Calu3 (cell line): ENCODE data around the gene GAS5. TPM values are rescaled to one million over a fixed set of nuclear protein-coding genes. Genes with fewer than 3 reads are reported as not detected.

ENCODE experiments used
- BruUV-seq: library from RNA; stranded (reverse); fragments of 400-500 nt; replicated peaks from 2 replicates; lab custom pipeline; 2021; lab: Mats Ljungman, UMichigan
- CTCF ChIA-PET: fragments of 300-600 bp; sonication (Branson Sonifier 250); formaldehyde crosslinking; loops from one replicate; lab custom pipeline; 2022; ENCODE audit warnings: antibody characterized with exemption; lab: Charles Lee
- DNase-seq: peaks from one replicate; pipeline ENCODE4 v3.0.0; 2022
- H3K27ac Mint-ChIP-seq: one replicate; pipeline ENCODE4 v1.8.0; 2022; ENCODE audit warnings: mixed read lengths; ENCODE audit not compliant: unreplicated experiment
- H3K27me3 Mint-ChIP-seq: one replicate; pipeline ENCODE4 v1.8.0; 2022; ENCODE audit warnings: mixed read lengths; ENCODE audit not compliant: unreplicated experiment
- H3K36me3 Mint-ChIP-seq: one replicate; pipeline ENCODE4 v1.8.0; 2022; ENCODE audit warnings: mild to moderate bottlenecking, moderate library complexity, mixed read lengths; ENCODE audit not compliant: insufficient read depth, unreplicated experiment
- H3K4me1 Mint-ChIP-seq: one replicate; pipeline ENCODE4 v1.8.0; 2022; ENCODE audit warnings: mild to moderate bottlenecking, low read depth, mixed read lengths; ENCODE audit not compliant: unreplicated experiment
- H3K4me3 Mint-ChIP-seq: one replicate; pipeline ENCODE4 v1.8.0; 2022; ENCODE audit warnings: mild to moderate bottlenecking, low read depth, moderate library complexity, mixed read lengths; ENCODE audit not compliant: unreplicated experiment
- H3K9me3 Mint-ChIP-seq: one replicate; pipeline ENCODE4 v1.8.0; 2022; ENCODE audit warnings: low read depth, mixed read lengths; ENCODE audit not compliant: unreplicated experiment
- intact Hi-C: fragments of 100-400 bp; cut with micrococcal nuclease; formaldehyde crosslinking; loops from one replicate; pipeline ENCODE4 v1.10.0; 2022; ENCODE audit not compliant: unreplicated experiment
- total RNA-seq: library from RNA; stranded (reverse); gene quantifications from 2 replicates; pipeline ENCODE4 v1.2.3, GENCODE V29; 2022
- TF ChIP-seq, protein P1 (sequence below): fragments of 200-600 bp; IDR thresholded peaks from one replicate; pipeline ENCODE4 v1.8.0; 2022; ENCODE audit warnings: antibody characterized with exemption; ENCODE audit not compliant: unreplicated experiment

The GAS5 gene
- total RNA-seq, 1 experiment from 2014 or later, result 367 TPM

DNA sequence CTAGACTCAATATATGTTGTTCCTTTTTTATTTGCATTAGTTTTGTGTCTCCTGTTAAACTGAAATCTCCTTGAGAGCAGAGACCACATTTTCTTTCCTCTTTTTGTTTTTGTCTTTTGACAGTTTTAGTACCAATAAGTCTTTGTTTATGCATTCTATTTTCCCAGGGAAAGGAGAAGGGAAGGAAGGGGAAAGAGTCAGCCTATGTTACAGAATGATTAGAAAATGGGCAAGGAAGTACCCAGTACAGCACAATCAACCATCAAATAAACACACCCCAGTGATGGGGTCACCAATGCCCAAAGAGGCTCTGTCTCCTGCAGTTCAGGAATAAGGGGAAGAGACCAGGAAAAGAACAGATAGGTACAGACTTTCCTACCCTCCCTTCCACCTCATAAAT is 10.5 kb upstream of the GAS5 start:
- H3K4me3 Mint-ChIP-seq, result no peak overlapping the region
- intact Hi-C loops, result no loop called here
- peaks cover 8% of the 10 kb centered on the region for H3K36me3 Mint-ChIP-seq
- no peaks in the 10 kb centered on the region for H3K4me1 Mint-ChIP-seq
- no peak for DNase-seq
- no TSS peak for BruUV-seq
- no peaks in the 10 kb centered on the region for H3K27me3 Mint-ChIP-seq
- H3K27ac Mint-ChIP-seq, result no peak overlapping the region
- no peaks in the 10 kb centered on the region for H3K9me3 Mint-ChIP-seq
- TF ChIP-seq, protein P1, sequence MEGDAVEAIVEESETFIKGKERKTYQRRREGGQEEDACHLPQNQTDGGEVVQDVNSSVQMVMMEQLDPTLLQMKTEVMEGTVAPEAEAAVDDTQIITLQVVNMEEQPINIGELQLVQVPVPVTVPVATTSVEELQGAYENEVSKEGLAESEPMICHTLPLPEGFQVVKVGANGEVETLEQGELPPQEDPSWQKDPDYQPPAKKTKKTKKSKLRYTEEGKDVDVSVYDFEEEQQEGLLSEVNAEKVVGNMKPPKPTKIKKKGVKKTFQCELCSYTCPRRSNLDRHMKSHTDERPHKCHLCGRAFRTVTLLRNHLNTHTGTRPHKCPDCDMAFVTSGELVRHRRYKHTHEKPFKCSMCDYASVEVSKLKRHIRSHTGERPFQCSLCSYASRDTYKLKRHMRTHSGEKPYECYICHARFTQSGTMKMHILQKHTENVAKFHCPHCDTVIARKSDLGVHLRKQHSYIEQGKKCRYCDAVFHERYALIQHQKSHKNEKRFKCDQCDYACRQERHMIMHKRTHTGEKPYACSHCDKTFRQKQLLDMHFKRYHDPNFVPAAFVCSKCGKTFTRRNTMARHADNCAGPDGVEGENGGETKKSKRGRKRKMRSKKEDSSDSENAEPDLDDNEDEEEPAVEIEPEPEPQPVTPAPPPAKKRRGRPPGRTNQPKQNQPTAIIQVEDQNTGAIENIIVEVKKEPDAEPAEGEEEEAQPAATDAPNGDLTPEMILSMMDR, result no peak
- CTCF ChIA-PET, result no interaction called here

DNA sequence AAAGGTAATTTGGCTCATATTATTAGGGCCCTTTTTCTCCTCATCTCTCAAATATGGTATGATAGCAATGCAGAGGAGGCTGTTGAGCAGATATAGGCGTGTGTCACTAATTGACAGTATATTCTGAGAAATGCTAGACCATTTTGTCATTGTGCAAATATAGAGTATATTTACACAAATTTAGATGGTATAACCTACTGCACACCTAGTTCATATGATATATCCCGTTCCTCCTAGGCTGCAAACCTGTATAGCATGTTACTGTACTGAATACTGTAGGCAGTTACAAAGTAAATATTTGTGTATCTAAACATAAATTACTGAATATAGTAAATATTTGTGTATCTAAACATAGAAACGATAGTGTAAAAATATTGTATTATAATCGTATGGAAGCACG is 8.9 kb upstream of the GAS5 start:
- TF ChIP-seq, protein P1, result no peak
- H3K27ac Mint-ChIP-seq, result no peak overlapping the region
- no peaks in the 10 kb centered on the region for H3K27me3 Mint-ChIP-seq
- no peaks in the 10 kb centered on the region for H3K9me3 Mint-ChIP-seq
- no peak for DNase-seq
- no peak overlapping the region for H3K4me3 Mint-ChIP-seq
- H3K4me1 Mint-ChIP-seq, result no peaks in the 10 kb centered on the region
- H3K36me3 Mint-ChIP-seq, result peaks cover 8% of the 10 kb centered on the region
- intact Hi-C loops, result no loop called here
- BruUV-seq, result no TSS peak
- CTCF ChIA-PET, result interaction anchor here (0.6 kb wide), 1 partner anchor 501 kb away, joined by 4 read pairs; no protein-coding TSS in a partner anchor

DNA sequence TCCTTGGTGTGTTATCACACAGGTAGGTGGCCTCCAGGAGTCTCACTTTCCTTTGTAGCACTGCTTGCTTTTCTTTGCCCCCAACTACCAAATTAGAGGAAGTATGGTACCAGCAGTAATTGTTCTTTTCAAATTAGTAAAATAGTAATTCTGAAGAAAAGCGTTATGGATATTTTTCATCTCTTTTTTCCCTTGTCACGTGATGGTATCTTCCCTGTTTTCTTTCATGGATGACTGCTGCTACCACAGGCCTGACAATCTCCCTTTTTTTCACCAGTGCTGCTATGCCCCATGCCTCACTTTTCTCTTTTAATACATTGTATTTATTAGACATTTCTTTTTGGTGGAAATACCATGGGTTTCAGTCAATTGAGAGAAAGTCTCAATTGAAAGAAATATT is 3.7 kb upstream of the GAS5 start:
- CTCF ChIA-PET, result no interaction called here
- Mint-ChIP-seq H3K27me3 (peaks cover 13% of the 10 kb centered on the region), H3K4me1 (peaks cover 7% of the 10 kb centered on the region), H3K9me3 (no peaks in the 10 kb centered on the region), H3K36me3 (peaks cover 27% of the 10 kb centered on the region), H3K4me3 (no peak overlapping the region), H3K27ac (no peak overlapping the region)
- no peak for DNase-seq
- TF ChIP-seq, protein P1, result no peak
- intact Hi-C loops, result no loop called here
- BruUV-seq, result no TSS peak

DNA sequence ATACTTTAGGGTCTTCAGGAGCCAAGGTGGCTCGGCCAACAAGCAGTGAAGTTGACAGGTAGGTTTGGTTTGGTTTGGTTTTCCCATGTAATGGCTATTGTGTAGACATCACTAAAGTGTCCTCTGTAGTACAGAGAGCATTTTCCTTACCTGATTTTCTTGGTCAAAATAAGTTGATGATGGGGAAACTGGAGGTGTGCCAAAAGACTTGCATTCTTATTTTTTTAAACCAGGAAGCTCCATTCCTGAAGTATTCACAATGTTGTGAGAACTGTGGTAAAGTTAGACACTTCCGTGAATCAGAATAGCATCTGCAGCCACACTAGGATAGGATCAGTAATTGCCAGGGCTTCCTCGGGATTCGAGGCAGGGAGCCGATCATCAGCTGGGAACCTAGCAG is 3.3 kb upstream of the GAS5 start:
- DNase-seq, result no peak
- Mint-ChIP-seq H3K9me3 (no peaks in the 10 kb centered on the region), H3K36me3 (peaks cover 31% of the 10 kb centered on the region), H3K27ac (no peak overlapping the region), H3K27me3 (peaks cover 13% of the 10 kb centered on the region), H3K4me1 (peaks cover 7% of the 10 kb centered on the region), H3K4me3 (no peak overlapping the region)
- intact Hi-C loops, result no loop called here
- TF ChIP-seq, protein P1, result no peak
- BruUV-seq, result no TSS peak
- CTCF ChIA-PET, result no interaction called here
